K562 (cell line): ENCODE results near the gene ABCC12.

Source experiments
- PBX2 ChIP-seq, 2 experiments: IDR thresholded peaks in 1 of 2; conservative IDR thresholded peaks in 1 of 2; 2 replicates each; pipeline ENCODE4 v1.6.1; 2016; ENCODE audit warnings: low read depth in 2 of 2, mild to moderate bottlenecking in 1 of 2, missing compliant biosample characterization in 1 of 2, missing genetic modification characterization in 1 of 2, moderate library complexity in 1 of 2
- STAT5B ChIP-seq: fragments of 250-450 bp; sonication (Bioruptor Pico); IDR thresholded peaks from 2 replicates; pipeline ENCODE4 v1.8.0; 2021; ENCODE audit warnings: mild to moderate bottlenecking, inconsistent platforms
- TF ChIP-seq, protein P1 (sequence below), 3 experiments: IDR thresholded peaks in 2 of 3; conservative IDR thresholded peaks in 1 of 3; 2 replicates each; pipeline ENCODE4 v1.5.1; 2011 to 2012; ENCODE audit warnings: low read length in 3 of 3, mild to moderate bottlenecking in 3 of 3, control low read depth in 2 of 3, improper control_type of control experiment in 1 of 3, inconsistent platforms in 1 of 3, low read depth in 1 of 3, mixed read lengths in 1 of 3, moderate library complexity in 1 of 3; ENCODE audit not compliant: insufficient read depth in 2 of 3

DNA sequence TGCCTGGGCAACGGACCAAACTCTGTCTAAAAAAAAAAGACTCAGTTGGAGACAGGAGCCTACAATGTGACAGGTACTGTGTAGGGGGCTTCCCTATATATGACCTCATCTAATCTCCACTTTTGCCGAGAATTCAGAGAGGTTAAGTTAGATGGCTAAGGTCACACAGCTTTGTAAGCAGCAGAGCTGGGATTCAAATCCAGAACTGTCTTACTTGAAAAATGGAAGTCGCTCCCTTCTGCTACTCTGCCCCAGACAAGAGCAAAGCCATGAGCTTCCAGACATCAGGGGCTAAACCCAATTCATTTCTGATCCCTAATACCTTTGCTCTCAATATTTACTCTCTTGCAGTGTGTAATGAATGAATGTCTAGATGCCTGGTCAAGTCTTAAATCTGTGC lies 41.5 kb upstream of the ABCC12 start:
- TF ChIP-seq STAT5B (no peak), PBX2 (CRISPR knock-in tag; IDR thresholded peaks at IDR 0.05; ENCODE audit: low read depth) (no peak), PBX2 (tag; conservative IDR thresholded peaks at IDR 0.05; ENCODE audit: low read depth) (no peak)
- TF ChIP-seq, protein P1, sequence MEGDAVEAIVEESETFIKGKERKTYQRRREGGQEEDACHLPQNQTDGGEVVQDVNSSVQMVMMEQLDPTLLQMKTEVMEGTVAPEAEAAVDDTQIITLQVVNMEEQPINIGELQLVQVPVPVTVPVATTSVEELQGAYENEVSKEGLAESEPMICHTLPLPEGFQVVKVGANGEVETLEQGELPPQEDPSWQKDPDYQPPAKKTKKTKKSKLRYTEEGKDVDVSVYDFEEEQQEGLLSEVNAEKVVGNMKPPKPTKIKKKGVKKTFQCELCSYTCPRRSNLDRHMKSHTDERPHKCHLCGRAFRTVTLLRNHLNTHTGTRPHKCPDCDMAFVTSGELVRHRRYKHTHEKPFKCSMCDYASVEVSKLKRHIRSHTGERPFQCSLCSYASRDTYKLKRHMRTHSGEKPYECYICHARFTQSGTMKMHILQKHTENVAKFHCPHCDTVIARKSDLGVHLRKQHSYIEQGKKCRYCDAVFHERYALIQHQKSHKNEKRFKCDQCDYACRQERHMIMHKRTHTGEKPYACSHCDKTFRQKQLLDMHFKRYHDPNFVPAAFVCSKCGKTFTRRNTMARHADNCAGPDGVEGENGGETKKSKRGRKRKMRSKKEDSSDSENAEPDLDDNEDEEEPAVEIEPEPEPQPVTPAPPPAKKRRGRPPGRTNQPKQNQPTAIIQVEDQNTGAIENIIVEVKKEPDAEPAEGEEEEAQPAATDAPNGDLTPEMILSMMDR (IDR thresholded peaks at IDR 0.05 in 2 of 3, conservative IDR thresholded peaks at IDR 0.05 in 1 of 3; ENCODE audit: insufficient read depth in 2 of 3, low read depth in 1 of 3, low read length in 3 of 3) = no peak
